Measurements from ENCODE around the gene DHX9. TPM values are rescaled to one million over a fixed set of nuclear protein-coding genes. Genes with fewer than 3 reads are reported as not detected.

The DHX9 gene
- total and polyA plus RNA-seq, 2 experiments from 2014 or later: 151 to 262 TPM

- peaks cover 8% of the 10 kb centered on the region for H3K27me3 Mint-ChIP-seq (ENCODE audit: insufficient read depth, low read depth, poor library complexity)
- no peak overlapping the region for H3K27ac Mint-ChIP-seq
- H3K4me3 Mint-ChIP-seq: no peak overlapping the region
- no peaks in the 10 kb centered on the region for H3K27me3 ChIP-seq (ENCODE audit: insufficient read depth)
- H4K20me1 ChIP-seq (replicated peaks; ENCODE audit: insufficient read depth): peaks cover 12% of the 10 kb centered on the region; the same call in 1 of the 2 replicates
- no peaks in the 10 kb centered on the region; the same call in 1 of the 3 replicates for H3K9me3 Mint-ChIP-seq
- peaks cover 50% of the 10 kb centered on the region for H3K36me3 ChIP-seq (ENCODE audit: insufficient read depth)
- no peak for DNase-seq (ENCODE audit: low spot score)
- peaks cover 12% of the 10 kb centered on the region; the same call in 2 of the 3 replicates for H3K4me1 Mint-ChIP-seq
- no peak overlapping the region for H3K4me3 ChIP-seq
- peaks cover 31% of the 10 kb centered on the region for H3F3A ChIP-seq (replicated peaks; ENCODE audit: low read depth)
- H3K4me1 ChIP-seq (ENCODE audit: insufficient read depth): no peaks in the 10 kb centered on the region; the same call in 1 of the 2 replicates
- no peak overlapping the region for H3K27ac ChIP-seq (ENCODE audit: low read depth)
- TF ChIP-seq ZNF331 (CRISPR knock-in tag; IDR thresholded peaks at IDR 0.05; ENCODE audit: low read depth): no peak
- TF ChIP-seq POLR2AphosphoS5 (IDR thresholded peaks at IDR 0.05; ENCODE audit: low read depth): peak; percentile 21; the same call in 1 of the 2 replicates
- TF ChIP-seq ZNF114 (CRISPR knock-in tag; IDR thresholded peaks at IDR 0.05): no peak
- no peaks in the 10 kb centered on the region for H3K9me2 ChIP-seq (ENCODE audit: insufficient read depth)
- no peaks in the 10 kb centered on the region for H3K79me2 ChIP-seq (replicated peaks; ENCODE audit: insufficient read depth)
- no peak overlapping the region for H2AFZ ChIP-seq
- ATAC-seq: no peak
- no peak overlapping the region for H3K4me2 ChIP-seq
- H3K36me3 Mint-ChIP-seq (ENCODE audit: low read depth): peaks cover 70% of the 10 kb centered on the region
Observed at GRCh38 chr1:182886985-182887384, 47.8 kb downstream of the DHX9 start.

GRCh38 chr1:182888736-182889531 lies 49.8 kb downstream of the DHX9 start:
- peaks cover 10% of the 10 kb centered on the region; the same call in 1 of the 2 replicates for H4K20me1 ChIP-seq (replicated peaks; ENCODE audit: insufficient read depth)
- peak overlapping the region; percentile 67 for H3K27ac Mint-ChIP-seq
- H3K36me3 Mint-ChIP-seq (ENCODE audit: low read depth): peaks cover 52% of the 10 kb centered on the region
- H3F3A ChIP-seq (replicated peaks; ENCODE audit: low read depth): peaks cover 27% of the 10 kb centered on the region
- no peaks in the 10 kb centered on the region for H3K79me2 ChIP-seq (replicated peaks; ENCODE audit: insufficient read depth)
- peaks cover 12% of the 10 kb centered on the region; the same call in 2 of the 3 replicates for H3K4me1 Mint-ChIP-seq
- ATAC-seq (peak; percentile 30), DNase-seq (ENCODE audit: low spot score) (peak; percentile 12)
- H3K27ac ChIP-seq (ENCODE audit: low read depth): peak overlapping the region; percentile 78
- no peak overlapping the region for H2AFZ ChIP-seq
- H3K27me3 ChIP-seq (ENCODE audit: insufficient read depth): no peaks in the 10 kb centered on the region
- H3K4me2 ChIP-seq: no peak overlapping the region
- peaks cover 6% of the 10 kb centered on the region; the same call in 2 of the 3 replicates for H3K9me3 Mint-ChIP-seq
- H3K9me2 ChIP-seq (ENCODE audit: insufficient read depth): no peaks in the 10 kb centered on the region
- peaks cover 8% of the 10 kb centered on the region for H3K27me3 Mint-ChIP-seq (ENCODE audit: insufficient read depth, low read depth, poor library complexity)
- peaks cover 30% of the 10 kb centered on the region for H3K36me3 ChIP-seq (ENCODE audit: insufficient read depth)
- H3K4me3 Mint-ChIP-seq: no peak overlapping the region
- no peaks in the 10 kb centered on the region; the same call in 1 of the 2 replicates for H3K4me1 ChIP-seq (ENCODE audit: insufficient read depth)
- TF ChIP-seq ZNF114 (CRISPR knock-in tag; IDR thresholded peaks at IDR 0.05): no peak
- TF ChIP-seq CREB1 (CRISPR knock-in tag; IDR thresholded peaks at IDR 0.05; ENCODE audit: low read depth): no peak
- no peak for TF ChIP-seq ETS1 (IDR thresholded peaks at IDR 0.05)
- no peak for TF ChIP-seq EZH2 (IDR thresholded peaks at IDR 0.05; ENCODE audit: low read depth, unreplicated experiment)
- TF ChIP-seq CTCF (conservative IDR thresholded peaks at IDR 0.05; ENCODE audit: low read depth in 2 of 2): no peak
- H3K4me3 ChIP-seq: no peak overlapping the region
